Measurements from ENCODE around the gene CRYBG2.
"Not testable (repeated sequence)": the region's sequence is repeated elsewhere in the genome, so short reads cannot be mapped to it uniquely, and the experiment has no call there.

The CRYBG2 gene

DNA sequence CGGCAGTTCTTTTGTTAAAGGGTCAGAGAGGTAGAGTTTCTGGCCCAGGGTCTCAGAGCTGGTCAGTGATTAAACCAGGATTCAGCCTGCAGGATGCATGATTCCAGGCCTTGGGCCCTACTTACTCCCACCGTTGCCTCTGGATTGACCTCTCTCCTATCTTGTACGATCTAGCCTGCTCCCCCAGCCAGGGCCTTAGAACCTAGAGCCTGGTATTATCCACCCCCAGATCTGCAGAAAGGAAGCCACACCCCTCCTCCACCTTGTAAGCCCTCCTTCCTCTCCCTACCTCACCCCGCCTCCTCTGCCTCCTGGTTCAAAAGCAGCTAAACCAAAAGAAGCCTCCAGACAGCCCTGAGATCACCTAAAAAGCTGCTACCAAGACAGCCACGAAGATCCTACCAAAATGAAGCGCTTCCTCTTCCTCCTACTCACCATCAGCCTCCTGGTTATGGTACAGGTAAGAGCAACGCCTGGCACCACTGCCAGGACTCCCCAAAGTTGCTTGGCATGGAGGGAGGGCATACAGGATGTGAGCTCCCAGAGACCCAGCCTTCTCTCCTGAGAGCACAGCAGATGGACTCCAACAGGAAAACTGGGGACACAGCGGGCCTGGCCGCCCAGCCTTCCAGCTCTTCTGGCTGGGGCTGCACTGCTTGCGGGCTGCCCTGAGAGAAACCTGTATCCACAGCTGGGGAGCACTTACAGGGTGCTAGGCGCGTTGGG lies 36.2 kb downstream of the CRYBG2 start, which contains the start of gene CD52:
Gene CD52 (plus strand): TSS at position 347 of the 726 bp plus-strand sequence. CDS start 60 bp downstream, at position 407.
- TF ChIP-seq ARNT (IDR thresholded peaks at IDR 0.05) (no peak), SP1 (IDR thresholded peaks at IDR 0.05) (no peak), PKNOX1 (IDR thresholded peaks at IDR 0.05) (no peak), TARDBP (IDR thresholded peaks at IDR 0.05) (no peak), CTBP1 (IDR thresholded peaks at IDR 0.05; ENCODE audit: borderline replicate concordance) (no peak), FOXM1 (IDR thresholded peaks at IDR 0.05; ENCODE audit: borderline replicate concordance) (no peak), ELF4 (IDR thresholded peaks at IDR 0.05) (no peak)
- ChIA-PET CTCF (interaction anchor here (1.2 to 5.2 kb wide), 3 partner anchors 11 to 38 kb away, joined by 3 to 55 read pairs (median 3); partner anchors contain the start of gene SH3BGRL3), POLR2A (interaction anchor here (2.6 kb wide), 1 partner anchor 10 kb away, joined by 12 read pairs; no protein-coding TSS in a partner anchor)
- no peak for DNase-seq (ENCODE audit: extremely low spot score)

DNA sequence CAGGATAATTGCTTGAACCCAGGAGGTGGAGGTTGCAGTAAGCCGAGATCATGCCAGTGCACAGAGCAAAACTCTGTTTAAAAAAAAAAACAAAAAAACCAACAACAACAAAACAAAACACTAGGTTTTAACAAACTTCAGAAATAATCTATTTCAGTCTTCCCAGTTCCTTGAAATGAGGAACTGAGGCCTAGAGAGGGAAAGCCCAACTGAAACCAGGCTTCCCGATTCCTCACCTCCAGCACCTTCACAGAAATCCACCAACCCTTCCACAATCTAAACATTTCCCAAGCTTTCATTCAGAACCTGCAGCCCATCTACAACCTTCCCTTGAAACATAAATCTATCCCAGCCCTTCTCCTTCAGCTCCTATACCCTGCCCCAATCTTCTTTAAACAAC lies 36.8 kb downstream of the CRYBG2 start:
- no peak for DNase-seq (ENCODE audit: extremely low spot score)
- ChIA-PET CTCF (interaction anchor here (0.9 to 1.2 kb wide), 2 partner anchors 10 to 32 kb away, joined by 3 read pairs; no protein-coding TSS in a partner anchor), POLR2A (interaction anchor here (2.6 kb wide), 1 partner anchor 9 kb away, joined by 12 read pairs; no protein-coding TSS in a partner anchor)
- no peak for TF ChIP-seq HDGF (IDR thresholded peaks at IDR 0.05; ENCODE audit: borderline replicate concordance)
- TF ChIP-seq PKNOX1 (IDR thresholded peaks at IDR 0.05): no peak
- no peak for TF ChIP-seq FOXK2 (IDR thresholded peaks at IDR 0.05)
- no peak for TF ChIP-seq CTBP1 (IDR thresholded peaks at IDR 0.05; ENCODE audit: borderline replicate concordance)
- no peak for TF ChIP-seq ARNT (IDR thresholded peaks at IDR 0.05)
- no peak for TF ChIP-seq FOXM1 (IDR thresholded peaks at IDR 0.05; ENCODE audit: borderline replicate concordance)
- no peak for TF ChIP-seq BHLHE40 (IDR thresholded peaks at IDR 0.05; ENCODE audit: borderline replicate concordance)
- no peak for TF ChIP-seq SUZ12 (IDR thresholded peaks at IDR 0.05)
- TF ChIP-seq L3MBTL2 (conservative IDR thresholded peaks at IDR 0.05): no peak
- TF ChIP-seq ELF4 (IDR thresholded peaks at IDR 0.05): no peak
- TF ChIP-seq FOXA1 (IDR thresholded peaks at IDR 0.05): no peak
- TF ChIP-seq NFRKB (IDR thresholded peaks at IDR 0.05): no peak
- TF ChIP-seq ZNF384 (IDR thresholded peaks at IDR 0.05): no peak
- no peak for TF ChIP-seq TARDBP (IDR thresholded peaks at IDR 0.05)
- TF ChIP-seq LEF1 (IDR thresholded peaks at IDR 0.05; ENCODE audit: borderline replicate concordance): no peak
- no peak for TF ChIP-seq SP1 (IDR thresholded peaks at IDR 0.05)

GRCh38 chr1:26315874-26316850 lies 37.8 kb downstream of the CRYBG2 start:
- ChIA-PET CTCF (interaction anchor here (0.9 to 2.3 kb wide), 3 partner anchors 27 to 31 kb away, joined by 3 to 22 read pairs (median 4); no protein-coding TSS in a partner anchor), POLR2A (interaction anchor here (0.5 to 2.6 kb wide), 2 partner anchors 8 to 9 kb away, joined by 3 to 12 read pairs; partner anchors contain the start of gene UBXN11)
- DNase-seq (ENCODE audit: extremely low spot score): no peak
- no peak for TF ChIP-seq LEF1 (IDR thresholded peaks at IDR 0.05; ENCODE audit: borderline replicate concordance)
- TF ChIP-seq BHLHE40 (IDR thresholded peaks at IDR 0.05; ENCODE audit: borderline replicate concordance): no peak
- TF ChIP-seq PKNOX1 (IDR thresholded peaks at IDR 0.05): no peak
- no peak for TF ChIP-seq SP1 (IDR thresholded peaks at IDR 0.05)
- no peak for TF ChIP-seq FOXK2 (IDR thresholded peaks at IDR 0.05)
- no peak for TF ChIP-seq SUZ12 (IDR thresholded peaks at IDR 0.05)
- no peak for TF ChIP-seq NFRKB (IDR thresholded peaks at IDR 0.05)
- no peak for TF ChIP-seq HDGF (IDR thresholded peaks at IDR 0.05; ENCODE audit: borderline replicate concordance)
- TF ChIP-seq ELF4 (IDR thresholded peaks at IDR 0.05): no peak
- no peak for TF ChIP-seq FOXA1 (IDR thresholded peaks at IDR 0.05)
- TF ChIP-seq CTBP1 (IDR thresholded peaks at IDR 0.05; ENCODE audit: borderline replicate concordance): no peak
- TF ChIP-seq TARDBP (IDR thresholded peaks at IDR 0.05): no peak
- TF ChIP-seq ARNT (IDR thresholded peaks at IDR 0.05): no peak
- no peak for TF ChIP-seq FOXM1 (IDR thresholded peaks at IDR 0.05; ENCODE audit: borderline replicate concordance)

GRCh38 chr1:26314501-26314900 lies 39.4 kb downstream of the CRYBG2 start:
- ChIA-PET CTCF (interaction anchor here (2.3 kb wide), 1 partner anchor 29 kb away, joined by 22 read pairs; no protein-coding TSS in a partner anchor), POLR2A (interaction anchor here (1.0 kb wide), 1 partner anchor 34 kb away, joined by 3 read pairs; the partner anchor contains the start of gene SH3BGRL3)
- no peak for DNase-seq (ENCODE audit: extremely low spot score)
- TF ChIP-seq ELF4 (IDR thresholded peaks at IDR 0.05): no peak
- no peak for TF ChIP-seq NFRKB (IDR thresholded peaks at IDR 0.05)
- TF ChIP-seq SUZ12 (IDR thresholded peaks at IDR 0.05): no peak
- no peak for TF ChIP-seq ARNT (IDR thresholded peaks at IDR 0.05)
- no peak for TF ChIP-seq CTBP1 (IDR thresholded peaks at IDR 0.05; ENCODE audit: borderline replicate concordance)
- no peak for TF ChIP-seq FOXA1 (IDR thresholded peaks at IDR 0.05)
- no peak for TF ChIP-seq ZNF384 (IDR thresholded peaks at IDR 0.05)
- TF ChIP-seq FOXM1 (IDR thresholded peaks at IDR 0.05; ENCODE audit: borderline replicate concordance): no peak
- TF ChIP-seq L3MBTL2 (conservative IDR thresholded peaks at IDR 0.05): no peak
- TF ChIP-seq HDGF (IDR thresholded peaks at IDR 0.05; ENCODE audit: borderline replicate concordance): no peak
- TF ChIP-seq BHLHE40 (IDR thresholded peaks at IDR 0.05; ENCODE audit: borderline replicate concordance): no peak
- TF ChIP-seq PKNOX1 (IDR thresholded peaks at IDR 0.05): no peak
- no peak for TF ChIP-seq SP1 (IDR thresholded peaks at IDR 0.05)
- TF ChIP-seq FOXK2 (IDR thresholded peaks at IDR 0.05): no peak
- TF ChIP-seq TARDBP (IDR thresholded peaks at IDR 0.05): no peak
- no peak for TF ChIP-seq LEF1 (IDR thresholded peaks at IDR 0.05; ENCODE audit: borderline replicate concordance)

DNA sequence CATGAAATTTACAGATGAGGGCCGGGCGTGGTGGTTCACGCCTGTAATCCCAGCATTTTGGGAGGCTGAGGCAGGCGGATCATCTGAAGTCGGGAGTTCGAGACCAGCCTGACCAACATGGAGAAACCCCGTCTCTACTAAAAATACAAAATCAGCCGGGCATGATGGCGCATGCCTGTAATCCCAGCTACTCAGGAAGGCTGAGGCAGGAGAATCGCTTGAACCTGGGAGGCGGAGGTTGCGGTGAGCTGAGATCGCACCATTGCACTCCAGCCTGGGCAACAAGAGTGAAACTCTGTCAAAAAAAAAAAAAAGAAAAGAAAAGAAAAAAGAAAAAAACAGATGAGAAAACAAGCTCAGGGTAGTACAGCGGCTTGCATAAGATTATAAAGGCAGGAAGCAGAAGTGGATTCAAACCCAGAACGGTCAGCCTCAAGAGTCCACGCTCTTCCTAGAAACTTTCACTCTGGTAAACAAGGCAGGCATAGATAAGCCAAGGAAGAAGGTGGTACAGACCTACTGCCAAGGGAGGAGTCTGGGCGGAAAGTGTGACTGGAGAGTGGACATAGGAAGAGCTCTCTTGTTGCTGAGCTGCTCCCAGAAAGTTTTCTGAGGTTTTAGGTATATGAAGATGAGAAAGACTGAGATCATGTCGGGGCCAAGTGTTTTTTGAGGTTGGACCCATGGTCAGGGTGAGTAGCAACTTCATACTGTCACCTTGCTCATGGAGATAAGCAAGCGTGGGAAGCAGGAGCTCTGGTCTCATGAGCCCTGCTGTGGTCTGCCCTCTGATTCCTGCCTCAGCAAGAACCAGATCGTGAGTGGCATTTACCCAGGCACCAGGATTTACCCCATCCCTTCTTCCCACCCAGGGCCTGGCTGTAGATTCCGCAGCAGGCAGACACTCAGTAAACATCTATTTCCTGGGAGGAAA lies 45.7 kb downstream of the CRYBG2 start:
- not testable (repeated sequence) for DNase-seq (ENCODE audit: extremely low spot score)
- POLR2A ChIA-PET: interaction anchor here (1.3 to 2.5 kb wide), 2 partner anchors 8 to 10 kb away, joined by 3 to 12 read pairs; partner anchors contain the start of gene CD52
- CTCF ChIA-PET: interaction anchor here (1.5 to 3.8 kb wide), 3 partner anchors 13 to 74 kb away, joined by 4 to 15 read pairs (median 11); partner anchors contain the start of gene CEP85
